Smooth muscle cell of bladder (primary cell): ENCODE measurements around the gene ZNF541. TPM values are rescaled to one million over a fixed set of nuclear protein-coding genes. Genes with fewer than 3 reads are reported as not detected.

Experiments used
- total RNA-seq: library from RNA; depleted of rRNA; stranded (reverse); fragments of >200 nt; gene quantifications from 2 replicates; pipeline ENCODE4 v1.2.3, GENCODE V29; 2014

The ZNF541 gene, protein sequence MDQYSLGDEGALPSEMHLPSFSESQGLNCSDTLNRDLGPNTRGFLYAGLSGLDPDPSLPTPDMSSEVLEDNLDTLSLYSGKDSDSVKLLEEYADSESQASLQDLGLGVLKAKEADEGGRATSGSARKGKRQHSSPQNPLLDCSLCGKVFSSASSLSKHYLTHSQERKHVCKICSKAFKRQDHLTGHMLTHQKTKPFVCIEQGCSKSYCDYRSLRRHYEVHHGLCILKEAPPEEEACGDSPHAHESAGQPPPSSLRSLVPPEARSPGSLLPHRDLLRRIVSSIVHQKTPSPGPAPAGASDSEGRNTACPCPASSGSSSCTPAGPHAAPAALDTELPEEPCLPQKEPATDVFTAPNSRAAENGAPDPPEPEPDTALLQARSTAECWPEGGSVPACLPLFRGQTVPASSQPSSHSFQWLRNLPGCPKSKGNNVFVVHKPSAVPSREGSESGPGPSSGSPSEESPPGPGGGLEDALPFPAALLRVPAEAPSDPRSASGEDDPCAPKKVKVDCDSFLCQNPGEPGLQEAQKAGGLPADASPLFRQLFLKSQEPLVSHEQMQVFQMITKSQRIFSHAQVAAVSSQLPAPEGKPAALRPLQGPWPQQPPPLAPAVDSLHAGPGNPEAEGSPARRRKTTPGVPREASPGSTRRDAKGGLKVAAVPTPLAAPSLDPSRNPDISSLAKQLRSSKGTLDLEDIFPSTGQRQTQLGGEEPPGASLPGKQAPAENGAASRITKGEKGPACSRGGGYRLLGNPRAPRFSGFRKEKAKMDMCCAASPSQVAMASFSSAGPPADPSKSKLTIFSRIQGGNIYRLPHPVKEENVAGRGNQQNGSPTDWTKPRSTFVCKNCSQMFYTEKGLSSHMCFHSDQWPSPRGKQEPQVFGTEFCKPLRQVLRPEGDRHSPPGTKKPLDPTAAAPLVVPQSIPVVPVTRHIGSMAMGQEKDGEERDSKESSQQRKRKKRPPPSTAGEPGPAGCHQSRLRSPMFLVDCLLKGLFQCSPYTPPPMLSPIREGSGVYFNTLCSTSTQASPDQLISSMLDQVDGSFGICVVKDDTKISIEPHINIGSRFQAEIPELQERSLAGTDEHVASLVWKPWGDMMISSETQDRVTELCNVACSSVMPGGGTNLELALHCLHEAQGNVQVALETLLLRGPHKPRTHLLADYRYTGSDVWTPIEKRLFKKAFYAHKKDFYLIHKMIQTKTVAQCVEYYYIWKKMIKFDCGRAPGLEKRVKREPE (N-terminal part only)
- total RNA-seq, result 0.28 TPM in 2 replicates

DNA sequence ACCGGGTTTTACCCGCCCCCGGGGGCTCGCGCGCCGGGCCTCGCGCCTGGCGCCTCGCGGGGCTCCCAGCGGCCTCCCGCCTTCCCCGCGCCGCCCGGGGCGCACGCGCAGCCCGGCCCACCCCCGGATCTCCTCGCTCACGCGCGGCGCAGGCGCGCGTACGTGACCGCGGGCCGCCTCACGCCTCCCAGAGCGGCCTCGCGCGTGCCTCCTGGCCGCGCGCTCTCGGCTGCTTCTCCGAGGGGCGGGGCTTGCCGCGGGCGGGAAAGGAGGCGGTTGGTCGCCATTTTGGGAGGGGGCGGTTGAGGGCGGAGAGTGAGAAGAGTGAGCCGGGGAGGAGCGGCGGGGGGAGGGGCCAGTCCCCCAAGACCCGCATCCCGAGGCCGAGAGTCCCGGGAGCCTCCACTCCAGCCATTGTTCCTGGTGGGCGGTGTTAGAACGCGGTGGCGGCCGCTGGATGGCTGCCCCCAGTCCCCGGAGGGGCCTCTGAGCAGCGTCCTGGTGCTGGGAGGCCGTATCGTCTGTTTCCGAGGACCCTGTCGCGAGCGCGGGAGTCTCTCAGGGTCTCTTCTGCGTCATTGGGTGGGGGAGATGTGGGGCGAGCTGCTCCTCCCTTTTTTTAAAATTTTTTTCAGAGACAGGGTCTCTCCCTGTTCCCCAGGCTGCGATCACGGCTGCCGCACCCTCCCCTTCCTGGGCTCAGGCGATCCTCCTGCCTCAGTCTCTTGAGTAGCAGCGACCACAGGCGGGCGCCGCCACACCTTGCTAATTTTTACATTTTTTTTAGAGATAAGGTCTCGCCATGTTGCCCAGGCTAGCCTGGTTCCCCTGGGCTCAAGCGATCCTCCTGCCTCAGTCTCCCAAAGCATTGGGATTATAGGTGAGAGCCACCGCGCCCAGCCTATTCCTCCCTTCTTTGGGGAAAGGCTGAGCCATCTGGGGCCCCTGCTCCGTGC is at the start of gene ZNF541:
Gene ZNF541 (minus strand): TSS at position 78 of the 956 bp plus-strand sequence. CDS start 17,292 bp downstream, outside the sequence.

DNA sequence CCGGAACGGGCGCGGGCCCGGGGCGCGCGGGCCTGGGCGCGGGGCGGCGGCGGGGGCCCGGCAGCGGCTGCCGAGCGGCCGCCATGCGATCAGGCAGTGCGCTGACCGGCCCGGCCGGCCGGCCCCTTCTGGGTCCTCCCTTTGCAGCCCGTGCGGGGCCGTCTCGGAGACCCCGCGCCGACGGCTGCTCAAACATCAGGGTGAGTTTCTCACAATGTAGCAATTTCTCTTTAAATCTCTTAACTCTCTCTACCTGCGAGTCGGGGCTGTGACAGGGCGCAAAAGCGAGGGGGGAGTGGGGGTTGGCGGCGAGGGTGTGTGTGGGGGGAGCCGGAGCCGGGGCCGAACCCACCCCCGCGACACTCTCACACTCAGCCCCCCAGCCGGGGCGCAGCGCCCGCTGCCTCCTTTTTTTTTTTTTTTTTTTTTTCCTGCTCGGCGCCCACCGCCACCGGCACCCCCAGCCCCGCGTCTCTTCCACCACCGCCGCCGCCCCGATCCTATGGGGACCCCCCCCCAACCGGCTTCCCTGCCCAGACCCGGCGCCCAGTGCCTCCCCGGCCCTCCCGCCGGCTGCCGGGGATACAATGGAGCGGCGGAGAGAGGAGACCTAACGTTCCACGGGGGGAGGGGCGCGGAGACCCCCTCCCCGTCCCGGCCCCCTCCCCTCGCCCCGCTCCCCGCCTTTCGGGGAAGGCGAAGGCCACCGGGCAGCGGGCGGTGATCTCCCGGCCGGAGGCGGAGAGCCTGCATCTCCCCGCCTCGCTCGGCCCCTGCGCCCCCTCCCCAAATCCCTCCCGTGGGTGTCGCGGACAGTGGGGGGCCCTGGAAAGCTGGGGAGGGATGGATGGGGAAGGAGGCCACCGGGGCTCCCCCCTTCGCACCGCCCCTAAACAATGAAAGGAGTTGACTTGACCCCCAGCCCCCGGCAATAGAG is 36.3 kb upstream of the ZNF541 start, which contains the start of gene BICRA:
Gene BICRA (plus strand): TSS at position 166 of the 937 bp plus-strand sequence. CDS start 64,441 bp downstream, outside the sequence.

Other genes with a start within 250 kb of the ZNF541 start
- gene C5AR2, start 241.0 kb downstream of the ZNF541 start, total RNA-seq, result 0.14 and 0.18 TPM in 2 replicates
- 5.0 and 6.2 TPM in 2 replicates for gene DHX34, start 223.8 kb downstream of the ZNF541 start, total RNA-seq
- gene MEIS3, start 153.6 kb downstream of the ZNF541 start, total RNA-seq, result 81.5 and 86.7 TPM in 2 replicates
- gene SLC8A2, start 101.3 kb downstream of the ZNF541 start, total RNA-seq, result 0.18 TPM in 1 of 2 replicates, not detected in the other
- 4.1 and 4.3 TPM in 2 replicates for gene KPTN, start 88.9 kb downstream of the ZNF541 start, total RNA-seq
- 50.0 and 54.6 TPM in 2 replicates for gene NAPA, start 58.1 kb downstream of the ZNF541 start, total RNA-seq
- gene BICRA, start 36.0 kb upstream of the ZNF541 start, total RNA-seq, result 3.0 and 3.8 TPM in 2 replicates
- 119 and 133 TPM in 2 replicates for gene EHD2, start 140.3 kb upstream of the ZNF541 start, total RNA-seq
- 58.2 and 70.0 TPM in 2 replicates for gene NOP53, start 172.4 kb upstream of the ZNF541 start, total RNA-seq
- gene SELENOW, start 205.6 kb upstream of the ZNF541 start, total RNA-seq, result 147 and 172 TPM in 2 replicates
- not detected in 2 replicates for gene TPRX1, start 231.4 kb upstream of the ZNF541 start, total RNA-seq
- not detected in 2 replicates for gene CRX, start 248.8 kb upstream of the ZNF541 start, total RNA-seq